NCI-H2227 (cell line): ENCODE data around the gene NEU2.

ENCODE experiments used
- DNase-seq: peaks from one replicate; lab custom pipeline; 2025; ENCODE audit not compliant: unreplicated experiment; lab: John Stamatoyannopoulos, UW

Gene NEU2

GRCh38 chr2:233074106-233074505, 41.6 kb downstream of the NEU2 start:
- DNase-seq: no peak

- DNase-seq: no peak
Measured at GRCh38 chr2:233075141-233075965, 42.9 kb downstream of the NEU2 start.

DNA sequence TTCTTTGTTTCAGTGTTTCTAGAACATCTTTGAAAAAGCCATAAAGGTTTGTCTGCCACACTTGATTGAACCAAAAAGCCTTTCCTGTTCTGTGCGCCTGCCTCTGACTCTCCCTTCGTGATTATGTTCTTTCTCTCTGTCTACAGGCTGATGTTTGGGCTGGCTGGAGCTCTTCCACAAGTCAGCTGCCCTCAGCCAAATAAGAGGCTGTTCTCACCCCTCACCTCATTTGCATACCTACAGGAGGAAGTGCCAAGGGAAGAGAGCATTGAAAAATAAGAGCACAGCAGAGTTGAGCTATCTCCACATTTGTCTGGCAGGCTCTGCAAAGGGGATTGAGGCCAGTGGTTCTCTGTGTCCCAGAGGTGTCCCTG, 43.5 kb downstream of the NEU2 start:
- DNase-seq: no peak

GRCh38 chr2:233076749-233077148, 44.3 kb downstream of the NEU2 start:
- DNase-seq: no peak

GRCh38 chr2:233079473-233079877, 47.0 kb downstream of the NEU2 start:
- DNase-seq: no peak

DNA sequence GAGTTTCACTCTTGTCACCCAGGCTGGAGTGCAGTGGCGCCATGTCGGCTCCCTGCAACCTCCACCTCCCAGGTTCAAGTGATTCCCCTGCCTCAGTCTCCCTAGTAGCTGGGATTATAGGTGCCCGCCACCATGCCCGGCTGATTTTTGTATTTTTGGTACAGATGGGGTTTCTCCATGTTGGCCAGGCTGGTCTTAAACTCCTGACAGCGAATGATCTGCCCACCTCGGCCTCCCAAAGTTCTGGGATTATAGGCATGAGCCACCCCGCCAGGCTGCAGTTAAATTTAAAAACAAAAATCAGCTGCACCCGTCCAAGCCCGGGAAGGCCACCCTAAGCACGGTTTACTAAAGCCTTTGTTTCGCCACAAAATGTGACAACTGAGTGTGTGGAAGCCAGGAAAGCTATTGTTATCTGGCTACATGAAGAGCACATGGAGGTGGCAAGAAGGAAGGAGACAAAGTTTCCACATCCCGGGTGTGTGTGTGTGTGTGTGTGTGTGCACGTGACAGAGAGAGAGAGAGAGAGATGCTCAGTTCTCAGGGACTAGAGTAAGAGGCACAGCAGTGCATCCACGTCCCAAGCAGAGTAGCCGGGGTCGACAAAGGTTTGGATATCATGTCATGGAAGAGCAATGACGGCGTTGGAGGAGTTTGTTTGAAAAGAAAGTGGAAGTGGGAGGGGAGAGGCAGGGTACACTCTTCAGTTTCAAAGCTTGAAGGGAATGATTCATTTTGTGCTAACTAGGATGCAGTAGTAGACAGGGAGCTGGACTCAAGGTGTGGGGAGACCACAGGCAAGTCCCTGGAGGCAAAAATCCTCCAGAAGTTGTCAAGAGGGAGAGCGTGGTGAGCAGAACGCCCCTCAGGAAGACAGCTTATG, 47.7 kb downstream of the NEU2 start:
- DNase-seq: no peak

GRCh38 chr2:233080836-233081229, 48.4 kb downstream of the NEU2 start:
- no peak for DNase-seq

DNA sequence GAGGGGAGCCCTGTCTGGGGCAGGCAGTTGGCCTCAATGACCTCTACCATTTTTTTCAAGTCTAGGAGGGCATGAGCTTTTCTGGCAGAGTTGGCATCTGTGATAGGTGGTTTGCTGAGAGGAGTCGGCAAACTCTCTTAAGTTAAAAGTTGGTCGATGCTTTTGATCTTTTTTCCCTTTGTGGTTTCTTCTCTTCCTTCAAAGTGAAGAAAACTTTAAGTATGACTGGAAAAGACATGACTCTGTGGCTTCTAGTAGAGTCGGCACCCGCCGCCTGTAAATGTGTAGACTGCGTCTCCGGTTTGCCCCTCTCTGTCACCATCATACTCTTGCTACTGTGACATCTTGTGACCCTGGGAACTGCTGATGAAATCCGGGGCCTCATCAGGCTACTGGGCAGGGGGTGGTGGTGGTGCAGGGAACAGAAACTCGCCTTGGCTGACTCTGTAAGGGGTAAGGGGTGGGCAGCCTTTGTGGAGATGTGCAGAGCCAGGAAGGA, 48.8 kb downstream of the NEU2 start:
- no peak for DNase-seq

- DNase-seq: no peak
Measured at GRCh38 chr2:233081731-233082221, 49.3 kb downstream of the NEU2 start.

DNA sequence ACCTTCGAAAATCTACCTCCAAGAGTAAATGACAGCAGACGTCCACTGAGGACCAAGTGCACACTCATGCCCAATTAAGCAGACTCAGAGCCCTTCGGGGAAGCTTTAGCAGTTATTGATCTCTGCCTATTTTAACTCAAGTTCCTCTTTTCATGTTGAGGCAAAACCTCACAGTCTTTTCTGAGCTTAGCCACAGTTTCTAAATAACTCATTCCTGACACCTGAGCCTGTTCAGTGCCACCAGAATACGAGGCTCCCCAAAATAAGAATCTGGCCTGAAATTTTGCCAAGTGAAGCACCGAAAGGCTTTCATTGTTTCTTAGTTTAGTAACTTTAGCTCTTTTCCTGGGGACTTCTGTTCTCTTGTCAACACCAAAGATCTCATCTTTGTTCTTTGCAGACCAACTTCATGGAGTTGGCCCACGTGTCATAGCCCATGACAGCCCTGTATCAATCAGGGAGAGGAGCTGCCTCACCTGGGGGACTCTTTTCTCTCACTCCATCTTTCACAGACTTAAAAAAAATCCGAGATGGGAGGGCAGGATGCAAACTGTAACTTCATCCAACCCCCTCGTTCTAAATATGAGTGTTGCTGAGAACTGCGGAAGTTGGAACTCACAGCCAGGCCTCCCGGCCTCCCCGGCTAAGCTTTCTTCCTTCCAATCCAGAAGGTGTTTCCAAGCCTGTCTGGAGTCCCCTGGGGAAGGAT, 49.9 kb downstream of the NEU2 start:
- DNase-seq: no peak

DNA sequence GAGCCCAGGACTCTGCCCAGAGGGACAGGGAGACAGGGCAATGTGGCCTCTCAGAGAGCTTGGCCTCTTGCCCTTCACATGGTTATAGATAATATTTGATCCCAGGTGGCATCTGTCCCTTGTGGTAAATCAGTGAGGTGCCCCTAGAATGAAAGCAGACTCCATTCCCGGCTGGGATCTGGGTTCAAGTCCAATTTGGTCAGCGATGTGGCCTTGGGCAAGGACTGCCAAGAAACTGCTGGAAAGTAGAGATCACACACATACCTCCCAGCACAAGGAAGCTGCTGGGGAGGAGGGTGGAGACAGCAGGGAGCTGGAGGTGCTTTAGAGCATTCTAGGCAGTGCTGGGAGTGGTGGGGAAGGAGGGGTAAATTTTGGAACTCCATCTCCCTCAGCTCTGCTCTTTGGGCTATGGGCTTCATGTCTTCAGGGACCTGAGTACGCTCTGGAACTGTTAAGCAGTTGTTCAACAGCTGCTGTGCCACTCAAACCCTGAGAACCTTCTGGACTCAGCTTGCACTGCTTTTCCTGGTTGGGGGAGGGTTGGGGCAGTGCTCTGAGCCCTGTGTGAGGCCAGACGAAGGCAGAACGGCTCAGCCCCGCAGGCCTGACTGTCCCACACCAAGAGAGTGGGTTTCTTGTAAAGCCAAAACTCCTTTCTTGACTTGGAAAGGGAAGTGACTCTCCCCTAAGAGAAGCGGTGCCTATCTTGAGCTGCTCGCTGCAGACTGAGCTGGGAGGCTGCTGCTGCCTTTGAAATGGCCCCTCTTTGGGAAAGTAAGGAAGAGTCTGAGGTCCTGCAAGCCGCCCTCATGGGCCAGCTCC, 50.7 kb downstream of the NEU2 start:
- DNase-seq: no peak

GRCh38 chr2:233083782-233084181, 51.3 kb downstream of the NEU2 start:
- DNase-seq: no peak

DNA sequence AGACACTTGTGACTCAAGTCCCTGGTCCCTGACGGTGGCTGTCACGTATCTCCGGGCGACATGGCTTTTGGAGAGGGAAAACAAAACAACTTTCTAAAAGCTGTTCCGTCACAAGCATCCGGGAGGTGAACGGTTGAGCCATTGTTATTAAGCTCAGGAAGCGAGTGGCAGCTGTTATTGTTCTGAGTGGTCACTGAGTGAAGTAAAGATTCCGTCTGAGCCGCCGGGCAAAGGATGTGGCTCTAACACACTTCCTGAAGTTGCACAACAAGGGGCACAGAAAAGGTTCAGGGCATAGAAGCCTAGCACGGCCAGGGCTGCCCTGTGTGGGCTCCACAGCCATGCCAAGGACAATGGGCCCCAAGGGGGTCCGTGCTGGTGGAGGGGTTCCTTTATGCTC, 52.0 kb downstream of the NEU2 start:
- no peak for DNase-seq
